ENCODE data around the gene NINL.

The NINL gene

DNA sequence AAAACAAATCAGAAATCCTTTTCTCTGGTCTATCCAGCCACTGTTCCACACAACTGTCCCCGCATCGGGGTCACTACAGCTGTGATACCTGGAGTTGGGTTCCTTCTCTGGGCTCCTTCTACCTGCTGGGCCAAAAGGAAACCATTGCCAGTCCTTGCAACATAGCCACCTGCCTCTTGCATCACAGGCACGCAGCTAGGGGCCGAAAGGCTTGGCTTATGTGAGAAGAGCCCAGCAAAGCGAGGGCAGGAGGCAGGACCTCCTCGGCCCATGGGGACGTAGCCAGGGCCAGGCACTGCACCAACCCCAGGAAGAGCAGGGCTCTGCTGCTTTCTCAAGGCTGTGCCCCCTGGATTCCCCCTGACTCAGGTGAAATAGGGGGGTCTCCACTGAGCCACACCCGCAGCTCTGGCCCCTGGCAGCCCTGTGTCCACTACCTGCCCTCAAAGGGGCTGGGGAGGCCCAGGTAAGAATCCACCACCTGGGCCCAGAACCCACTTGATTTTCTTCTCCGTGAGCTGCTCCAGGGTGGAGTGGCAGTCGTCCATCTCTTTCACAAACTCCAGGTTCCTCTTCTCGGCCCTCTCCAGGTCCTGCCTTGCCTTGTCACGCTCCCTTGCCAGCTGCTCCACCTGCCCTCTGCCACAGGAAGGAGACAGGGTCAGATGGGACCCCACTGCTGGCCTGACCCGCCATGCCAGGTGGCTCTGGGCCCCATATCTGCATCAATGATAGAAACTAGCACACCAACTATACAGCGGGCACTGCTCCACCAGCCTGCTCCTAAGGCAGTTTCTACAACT, 89.0 kb downstream of the NINL start:
- H3K23ac ChIP-seq (ENCODE audit: low read length), result no peak overlapping the region
- no peaks in the 10 kb centered on the region for H3K4me1 ChIP-seq (ENCODE audit: control insufficient read depth, low read depth, low read length)
- H3K4ac ChIP-seq (ENCODE audit: low read depth, low read length), result no peak overlapping the region
- H3K4me3 ChIP-seq (ENCODE audit: low read length), result no peak overlapping the region
- no peak overlapping the region for H3K9ac ChIP-seq (ENCODE audit: low read length)
- no CpG with 5 or more reads among the region's 14 CpGs for WGBS (ENCODE audit: extremely low coverage, insufficient coverage, low lambda C conversion rate)
- H2BK120ac ChIP-seq (ENCODE audit: low read depth, low read length), result no peak overlapping the region
- H3K4me2 ChIP-seq (ENCODE audit: low read length), result no peak overlapping the region
- no peak overlapping the region for H3K18ac ChIP-seq (ENCODE audit: low read length)
- peaks cover 2% of the 10 kb centered on the region for H3K36me3 ChIP-seq (ENCODE audit: control insufficient read depth, insufficient read depth, low read length)
- H2AK5ac ChIP-seq (ENCODE audit: low read length), result no peak overlapping the region
- H3K56ac ChIP-seq (ENCODE audit: low read length), result no peak overlapping the region
- no peak overlapping the region for H3K27ac ChIP-seq (ENCODE audit: low read depth, low read length)
- no peaks in the 10 kb centered on the region for H3K79me1 ChIP-seq (ENCODE audit: low read length)
- H3K79me2 ChIP-seq (ENCODE audit: control insufficient read depth, insufficient read depth, low read length), result no peaks in the 10 kb centered on the region
- DNase-seq, result no peak
- no peak overlapping the region for H2BK15ac ChIP-seq (replicated peaks; ENCODE audit: low read depth)
- no peak overlapping the region for H4K8ac ChIP-seq (ENCODE audit: low read depth, low read length)
- no peak overlapping the region for H4K5ac ChIP-seq (ENCODE audit: low read length)
- H3K27me3 ChIP-seq (ENCODE audit: insufficient read depth, low read length, poor library complexity), result no peaks in the 10 kb centered on the region
- H2BK5ac ChIP-seq (ENCODE audit: low read length), result no peak overlapping the region

DNA sequence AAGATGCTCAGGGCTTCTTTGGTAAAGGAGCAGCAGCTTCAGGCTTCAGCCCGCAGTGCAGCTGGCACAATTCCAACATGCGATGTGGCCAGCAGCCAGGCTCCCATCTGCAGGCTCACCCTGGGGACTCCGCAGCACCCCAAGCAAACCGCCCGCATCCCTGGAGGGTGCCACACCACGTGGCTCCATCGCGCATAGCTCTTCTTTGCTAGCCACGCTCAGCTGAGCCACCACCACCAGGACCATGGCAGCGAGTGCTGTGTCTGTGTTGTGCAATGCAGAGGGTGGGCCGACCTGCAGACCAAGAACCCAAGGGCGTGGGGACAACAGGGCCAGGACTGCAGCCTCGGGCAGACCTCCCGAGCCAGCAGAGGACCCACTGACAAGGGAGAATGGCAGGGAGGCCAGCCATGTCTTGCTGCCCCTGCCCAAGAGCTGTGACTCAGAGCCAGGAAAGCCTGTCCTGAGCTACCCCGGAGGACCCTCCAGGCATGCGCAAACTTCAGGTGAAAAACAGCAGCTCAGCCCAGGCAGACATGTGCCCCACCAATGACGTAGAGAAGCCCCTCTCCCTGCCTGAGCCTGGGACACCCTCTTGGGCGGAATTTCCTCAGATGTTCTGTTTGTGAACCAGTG, 90.0 kb downstream of the NINL start:
- H3K36me3 ChIP-seq (ENCODE audit: control insufficient read depth, insufficient read depth, low read length), result peaks cover 1% of the 10 kb centered on the region
- WGBS (ENCODE audit: extremely low coverage, insufficient coverage, low lambda C conversion rate), result no CpG with 5 or more reads among the region's 18 CpGs

DNA sequence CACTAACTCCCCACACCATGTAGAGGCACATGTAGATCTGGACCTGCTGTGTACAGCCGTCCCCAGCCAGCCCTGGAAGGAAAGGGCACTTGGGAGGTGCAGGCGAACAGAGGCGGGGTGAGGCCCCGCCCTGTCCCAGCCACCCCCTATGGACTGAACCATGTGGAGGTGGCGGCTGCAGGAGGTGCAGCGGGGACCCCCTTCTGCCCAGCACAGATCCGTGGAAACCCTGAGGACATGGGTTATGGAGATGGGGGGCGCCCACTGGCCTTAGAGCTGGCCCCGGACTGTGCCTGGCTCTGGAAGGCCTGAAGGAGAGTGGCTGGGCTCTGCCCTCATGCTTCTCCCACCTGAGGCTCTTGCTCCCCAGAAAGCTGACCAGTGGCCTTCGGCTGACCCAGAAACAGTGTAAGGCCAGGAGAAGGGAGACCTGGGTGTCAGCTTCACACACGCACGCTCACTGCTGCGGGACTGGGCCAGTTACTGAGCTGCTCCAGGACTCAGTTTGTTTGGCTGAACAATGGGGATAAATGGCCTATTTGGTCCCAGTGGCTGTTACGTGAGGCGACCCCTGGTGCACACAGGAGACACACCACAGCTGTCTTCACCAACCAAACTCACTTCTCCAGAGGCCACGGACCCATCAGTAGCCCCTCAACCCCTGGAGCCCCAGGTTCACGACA, 90.7 kb downstream of the NINL start:
- H3K4me3 ChIP-seq (ENCODE audit: low read length), result no peak overlapping the region
- H3K27ac ChIP-seq (ENCODE audit: low read depth, low read length), result no peak overlapping the region
- H3K4ac ChIP-seq (ENCODE audit: low read depth, low read length), result no peak overlapping the region
- no peak for DNase-seq
- no peaks in the 10 kb centered on the region for H3K79me1 ChIP-seq (ENCODE audit: low read length)
- H3K36me3 ChIP-seq (ENCODE audit: control insufficient read depth, insufficient read depth, low read length), result peaks cover 1% of the 10 kb centered on the region
- no peak overlapping the region for H3K18ac ChIP-seq (ENCODE audit: low read length)
- H3K4me1 ChIP-seq (ENCODE audit: control insufficient read depth, low read depth, low read length), result no peaks in the 10 kb centered on the region
- H3K9ac ChIP-seq (ENCODE audit: low read length), result no peak overlapping the region
- no peak overlapping the region for H2BK5ac ChIP-seq (ENCODE audit: low read length)
- no peak overlapping the region for H4K5ac ChIP-seq (ENCODE audit: low read length)
- no peak overlapping the region for H3K56ac ChIP-seq (ENCODE audit: low read length)
- H2BK15ac ChIP-seq (replicated peaks; ENCODE audit: low read depth), result no peak overlapping the region
- no peak overlapping the region for H4K8ac ChIP-seq (ENCODE audit: low read depth, low read length)
- no CpG with 5 or more reads among the region's 17 CpGs for WGBS (ENCODE audit: extremely low coverage, insufficient coverage, low lambda C conversion rate)
- no peaks in the 10 kb centered on the region for H3K79me2 ChIP-seq (ENCODE audit: control insufficient read depth, insufficient read depth, low read length)
- no peak overlapping the region for H3K4me2 ChIP-seq (ENCODE audit: low read length)
- H3K27me3 ChIP-seq (ENCODE audit: insufficient read depth, low read length, poor library complexity), result no peaks in the 10 kb centered on the region
- H2BK120ac ChIP-seq (ENCODE audit: low read depth, low read length), result no peak overlapping the region
- no peak overlapping the region for H2AK5ac ChIP-seq (ENCODE audit: low read length)
- H3K23ac ChIP-seq (ENCODE audit: low read length), result no peak overlapping the region

More for the DNA sequence above, 90.0 kb downstream of the NINL start:
- Histone ChIP-seq H4K5ac (ENCODE audit: low read length) (no peak overlapping the region), H4K8ac (ENCODE audit: low read depth, low read length) (no peak overlapping the region), H3K4me2 (ENCODE audit: low read length) (no peak overlapping the region), H2BK120ac (ENCODE audit: low read depth, low read length) (no peak overlapping the region), H3K18ac (ENCODE audit: low read length) (no peak overlapping the region), H3K9ac (ENCODE audit: low read length) (no peak overlapping the region), H2AK5ac (ENCODE audit: low read length) (no peak overlapping the region), H3K27me3 (ENCODE audit: insufficient read depth, low read length, poor library complexity) (no peaks in the 10 kb centered on the region), H3K23ac (ENCODE audit: low read length) (no peak overlapping the region), H3K27ac (ENCODE audit: low read depth, low read length) (no peak overlapping the region), H3K56ac (ENCODE audit: low read length) (no peak overlapping the region), H3K79me1 (ENCODE audit: low read length) (no peaks in the 10 kb centered on the region), H3K79me2 (ENCODE audit: control insufficient read depth, insufficient read depth, low read length) (no peaks in the 10 kb centered on the region), H3K4me1 (ENCODE audit: control insufficient read depth, low read depth, low read length) (no peaks in the 10 kb centered on the region), H2BK15ac (replicated peaks; ENCODE audit: low read depth) (no peak overlapping the region), H2BK5ac (ENCODE audit: low read length) (no peak overlapping the region), H3K4ac (ENCODE audit: low read depth, low read length) (no peak overlapping the region), H3K4me3 (ENCODE audit: low read length) (no peak overlapping the region)
- DNase-seq, result peak; percentile 9

DNA sequence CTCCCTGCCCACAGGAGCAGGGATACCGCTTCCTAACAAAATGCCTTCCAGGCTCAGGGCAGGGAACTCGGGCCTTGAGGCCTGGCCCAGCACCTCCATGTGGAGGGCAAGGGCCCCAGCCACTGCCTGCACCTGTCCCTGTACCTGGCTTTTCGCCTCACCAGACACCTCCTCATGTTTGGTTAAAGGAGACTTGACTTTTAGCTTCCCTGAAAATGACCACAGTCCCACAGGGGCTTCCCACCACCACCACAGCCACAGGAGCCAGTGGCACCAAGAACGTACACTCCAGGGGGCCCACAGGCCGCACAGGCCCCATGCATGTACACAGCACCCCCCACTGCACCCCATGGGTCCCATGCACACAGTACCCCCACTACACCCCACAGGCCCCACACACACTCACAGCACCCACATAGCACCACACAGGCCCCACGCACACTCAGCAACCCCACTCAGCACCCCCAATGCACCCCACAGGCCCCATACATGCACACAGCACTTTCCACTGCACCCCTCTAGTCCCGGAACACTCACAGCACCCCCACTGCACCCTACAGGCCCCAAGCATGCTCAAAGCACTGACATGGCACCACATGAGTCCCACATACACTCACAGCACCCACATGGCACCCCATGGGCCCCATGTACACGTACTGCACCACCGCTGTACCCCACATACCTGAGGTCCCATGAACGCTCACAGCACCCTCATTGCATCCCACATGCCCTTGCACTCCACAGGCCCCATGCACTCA, 91.4 kb downstream of the NINL start:
- H3K4me1 ChIP-seq (ENCODE audit: control insufficient read depth, low read depth, low read length), result no peaks in the 10 kb centered on the region
- no peaks in the 10 kb centered on the region for H3K79me1 ChIP-seq (ENCODE audit: low read length)
- H4K5ac ChIP-seq (ENCODE audit: low read length), result no peak overlapping the region
- no peak overlapping the region for H3K56ac ChIP-seq (ENCODE audit: low read length)
- H3K4ac ChIP-seq (ENCODE audit: low read depth, low read length), result no peak overlapping the region
- no peaks in the 10 kb centered on the region for H3K79me2 ChIP-seq (ENCODE audit: control insufficient read depth, insufficient read depth, low read length)
- peaks cover 2% of the 10 kb centered on the region for H3K36me3 ChIP-seq (ENCODE audit: control insufficient read depth, insufficient read depth, low read length)
- no peak for DNase-seq
- no peak overlapping the region for H3K9ac ChIP-seq (ENCODE audit: low read length)
- no peak overlapping the region for H3K27ac ChIP-seq (ENCODE audit: low read depth, low read length)
- no CpG with 5 or more reads among the region's 10 CpGs for WGBS (ENCODE audit: extremely low coverage, insufficient coverage, low lambda C conversion rate)
- H2BK120ac ChIP-seq (ENCODE audit: low read depth, low read length), result no peak overlapping the region
- no peak overlapping the region for H3K23ac ChIP-seq (ENCODE audit: low read length)
- no peak overlapping the region for H3K4me2 ChIP-seq (ENCODE audit: low read length)
- H3K4me3 ChIP-seq (ENCODE audit: low read length), result no peak overlapping the region
- H3K27me3 ChIP-seq (ENCODE audit: insufficient read depth, low read length, poor library complexity), result no peaks in the 10 kb centered on the region
- H2AK5ac ChIP-seq (ENCODE audit: low read length), result no peak overlapping the region
- no peak overlapping the region for H2BK15ac ChIP-seq (replicated peaks; ENCODE audit: low read depth)
- H4K8ac ChIP-seq (ENCODE audit: low read depth, low read length), result no peak overlapping the region
- no peak overlapping the region for H3K18ac ChIP-seq (ENCODE audit: low read length)
- H2BK5ac ChIP-seq (ENCODE audit: low read length), result no peak overlapping the region

DNA sequence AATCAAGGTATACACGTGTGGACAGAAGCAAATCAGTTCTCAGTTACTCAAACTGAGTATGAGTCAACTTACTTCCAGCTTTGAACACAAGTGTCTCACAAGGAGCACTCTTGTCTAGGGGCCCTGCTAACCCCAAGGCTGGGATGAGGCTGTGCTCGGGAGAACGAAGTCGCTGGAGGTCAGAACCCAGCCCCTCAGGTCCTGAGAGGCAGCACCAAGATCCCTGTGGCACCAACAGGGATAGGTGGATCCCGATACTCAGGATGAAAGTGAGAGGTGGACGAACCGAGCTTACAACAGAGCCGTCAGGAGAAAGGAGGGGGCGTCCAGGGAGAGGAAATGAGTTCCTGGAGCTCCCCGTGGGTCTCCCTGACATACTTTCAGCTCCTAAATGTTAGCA, 92.2 kb downstream of the NINL start:
- Histone ChIP-seq H3K4me2 (ENCODE audit: low read length) (no peak overlapping the region), H3K56ac (ENCODE audit: low read length) (no peak overlapping the region), H2BK120ac (ENCODE audit: low read depth, low read length) (no peak overlapping the region), H3K36me3 (ENCODE audit: control insufficient read depth, insufficient read depth, low read length) (peaks cover 6% of the 10 kb centered on the region), H3K27me3 (ENCODE audit: insufficient read depth, low read length, poor library complexity) (no peaks in the 10 kb centered on the region), H3K4me1 (ENCODE audit: control insufficient read depth, low read depth, low read length) (no peaks in the 10 kb centered on the region), H3K79me1 (ENCODE audit: low read length) (no peaks in the 10 kb centered on the region), H3K27ac (ENCODE audit: low read depth, low read length) (no peak overlapping the region), H3K9ac (ENCODE audit: low read length) (no peak overlapping the region), H3K79me2 (ENCODE audit: control insufficient read depth, insufficient read depth, low read length) (no peaks in the 10 kb centered on the region), H4K8ac (ENCODE audit: low read depth, low read length) (no peak overlapping the region), H3K4ac (ENCODE audit: low read depth, low read length) (no peak overlapping the region), H2BK5ac (ENCODE audit: low read length) (no peak overlapping the region), H3K18ac (ENCODE audit: low read length) (no peak overlapping the region), H4K5ac (ENCODE audit: low read length) (no peak overlapping the region), H2BK15ac (replicated peaks; ENCODE audit: low read depth) (no peak overlapping the region), H3K4me3 (ENCODE audit: low read length) (no peak overlapping the region), H3K23ac (ENCODE audit: low read length) (no peak overlapping the region), H2AK5ac (ENCODE audit: low read length) (no peak overlapping the region)
- no CpG with 5 or more reads among the region's 10 CpGs for WGBS (ENCODE audit: extremely low coverage, insufficient coverage, low lambda C conversion rate)
- no peak for DNase-seq

Measured in mesendoderm (in vitro differentiated cells).